Psoas muscle (tissue), 8 donors: ENCODE results near the gene RAPSN. TPM values are rescaled to one million over a fixed set of nuclear protein-coding genes. Genes with fewer than 3 reads are reported as not detected.
A peak's percentile ranks its signal among the peaks of the same experiment; 100 is the strongest.

ENCODE experiments used
- ATAC-seq, 4 donors: fragments of 200-7000 bp; cut with Tn5 transposase; one replicate each; pipeline ENCODE4 v1.9.1; 2020; ENCODE audit warnings: moderate library complexity in 3 of 4, mild to moderate bottlenecking in 2 of 4
- DNase-seq, 2 donors: peaks; one replicate each; pipeline ENCODE4 v3.0.0-alpha.2; 2020
- H3K27ac ChIP-seq: fragments of 200-600 bp; one replicate; pipeline ENCODE4 v1.8.0; 2022
- H3K27me3 ChIP-seq, 3 donors: fragments of 200-600 bp in 1 of 3; one replicate each; pipeline versions ENCODE4 v1.6.1 to v1.8.0; 2013 to 2022; ENCODE audit warnings: low read length in 2 of 3, mild to moderate bottlenecking in 2 of 3, moderate library complexity in 1 of 3; ENCODE audit not compliant: insufficient read depth in 3 of 3
- H3K36me3 ChIP-seq, 2 donors: fragments of 200-600 bp in 1 of 2; one replicate each; pipeline versions ENCODE4 v1.6.1 to v1.8.0; 2013 to 2022; ENCODE audit warnings: low read depth in 1 of 2, mild to moderate bottlenecking in 1 of 2, moderate library complexity in 1 of 2; ENCODE audit not compliant: insufficient read depth in 1 of 2
- H3K4me1 ChIP-seq: fragments of 200-600 bp; one replicate; pipeline ENCODE4 v1.8.0; 2022
- H3K4me3 ChIP-seq: fragments of 200-600 bp; one replicate; pipeline ENCODE4 v1.8.0; 2022; ENCODE audit warnings: mild to moderate bottlenecking
- H3K9me3 ChIP-seq: fragments of 200-600 bp; one replicate; pipeline ENCODE4 v1.8.0; 2022
- CTCF ChIP-seq: fragments of 200-600 bp; IDR thresholded peaks from one replicate; pipeline ENCODE4 v1.8.0; 2022; ENCODE audit warnings: antibody characterized with exemption
- WGBS, 3 donors: extraction: QIAGEN DNeasy Blood & Tissue Kit; methylation state at CpG; one replicate each; pipeline versions ENCODE4 v1.1.6 to v1.1.7; 2013; 5-methylcytosine and 5-hydroxymethylcytosine counted together
- intact Hi-C, 2 donors: fragments of 100-400 bp; cut with DNase I; formaldehyde crosslinking; loops; one replicate each; pipeline versions ENCODE4 v1.11.0 to v1.14.2; 2022
- polyA plus RNA-seq, 3 donors: library from polyadenylated mRNA; stranded (reverse); fragments of 200-250 nt; gene quantifications; one replicate each; pipeline ENCODE4 v1.2.3, GENCODE V29; 2013
- total RNA-seq, 4 donors: library from RNA; stranded (reverse); fragmentation: NEBNext Ultra II Directional in 2 of 4; extraction: Animal tissue kit (Norgen Biotek cat#: 25700) in 2 of 4; gene quantifications; one replicate each; pipeline versions ENCODE4 v1.2.1 to v1.2.4, GENCODE V29; 2021 to 2023
- donor health status: healthy with polysubstance abuse.
- donor health status: DM: no; HTN: no; CAD: no; lungs with moderate emphysema.
- donor health status: Bipolar disorder and iron deficiency.
- donor health status: healthy.
- donor health status: DM: yes; HTN: yes; CAD: no.
- donor health status: DM: no; HTN: no; CAD: no.
- donor health status: DM: no; HTN: no; CAD: no.
- donor health status: DM: yes; HTN: yes; CAD: no.

RAPSN gene
- total and polyA plus RNA-seq, 7 donors, result 37.6 to 90.6 (median 58.7) TPM

GRCh38 chr11:47396049-47396320 lies 53.0 kb downstream of the RAPSN start:
- Histone ChIP-seq H3K4me1 (peaks cover 16% of the 10 kb centered on the region), H3K9me3 (no peaks in the 10 kb centered on the region), H3K4me3 (no peak overlapping the region), H3K27ac (no peak overlapping the region), H3K27me3 (no peaks in the 10 kb centered on the region), H3K36me3 (no peaks in the 10 kb centered on the region)
- DNase-seq (no peak), ATAC-seq (no peak)
- no peak for TF ChIP-seq CTCF
- intact Hi-C loops, result no loop called here
- 90 to 100% (median 94%) methylated on average over 3 of the region's 3 CpGs for WGBS, 3 donors

- DNase-seq, result peak in 1 of 2 donors; percentile 56
- Histone ChIP-seq H3K4me1 (peaks cover 10% of the 10 kb centered on the region), H3K4me3 (peak overlapping the region; percentile 18)
These were observed 53.5 kb downstream of the RAPSN start for GRCh38 chr11:47395223-47396048.

GRCh38 chr11:47394322-47395222 lies 54.4 kb downstream of the RAPSN start:
- ATAC-seq, result peak in 3 of 4 donors; percentile 15 to 39 (median 19)
- peaks cover 10% of the 10 kb centered on the region for H3K4me1 ChIP-seq
- no peak for TF ChIP-seq CTCF
- intact Hi-C loops, result no loop called here
- no peaks in the 10 kb centered on the region for H3K36me3 ChIP-seq
- H3K27me3 ChIP-seq, result no peaks in the 10 kb centered on the region
- 75 to 85% (median 79%) methylated on average over 38 to 39 of the region's 39 CpGs for WGBS, 3 donors
- peak overlapping the region; percentile 18 for H3K4me3 ChIP-seq
- H3K9me3 ChIP-seq, result no peaks in the 10 kb centered on the region
- DNase-seq, result peak; percentile 53 to 77
- peak overlapping the region; percentile 77 for H3K27ac ChIP-seq

More at GRCh38 chr11:47395223-47396048, 53.5 kb downstream of the RAPSN start:
- H3K27me3 ChIP-seq, result no peaks in the 10 kb centered on the region
- TF ChIP-seq CTCF, result no peak
- no peaks in the 10 kb centered on the region for H3K36me3 ChIP-seq
- WGBS, 3 donors, result 81 to 85% (median 85%) methylated on average over 22 to 25 of the region's 25 CpGs
- intact Hi-C loops, result no loop called here
- no peaks in the 10 kb centered on the region for H3K9me3 ChIP-seq
- no peak for ATAC-seq
- peak overlapping the region; percentile 77 for H3K27ac ChIP-seq

- Histone ChIP-seq H3K4me3 (peak overlapping the region; percentile 30), H3K4me1 (peaks cover 10% of the 10 kb centered on the region), H3K9me3 (no peaks in the 10 kb centered on the region), H3K27me3 (no peaks in the 10 kb centered on the region), H3K36me3 (no peaks in the 10 kb centered on the region), H3K27ac (peak overlapping the region; percentile 77)
- peak in 1 of 4 donors; percentile 19 for ATAC-seq
- intact Hi-C loops, result no loop called here
- WGBS, 3 donors, result 76 to 90% (median 83%) methylated on average over 9 of the region's 9 CpGs
- peak; percentile 32 to 57 for DNase-seq
- TF ChIP-seq CTCF, result no peak
These were observed 55.0 kb downstream of the RAPSN start for GRCh38 chr11:47394050-47394321.
